K562 (cell line): Measurements from ENCODE around the gene S100A6.

ENCODE experiments used
- CTCF ChIP-seq, 3 experiments: IDR thresholded peaks in 2 of 3; conservative IDR thresholded peaks in 1 of 3; 2 replicates each; pipeline ENCODE4 v1.5.1; 2011 to 2012; ENCODE audit warnings: low read length in 3 of 3, mild to moderate bottlenecking in 3 of 3, control low read depth in 2 of 3, improper control_type of control experiment in 1 of 3, inconsistent platforms in 1 of 3, low read depth in 1 of 3, mixed read lengths in 1 of 3, moderate library complexity in 1 of 3; ENCODE audit not compliant: insufficient read depth in 2 of 3
- JUND ChIP-seq, 2 experiments: IDR thresholded peaks; 2 replicates in 1 of 2; 3 replicates in 1 of 2; pipeline ENCODE4 v1.6.1; 2011; ENCODE audit warnings: borderline replicate concordance in 2 of 2, low read depth in 2 of 2, low read length in 2 of 2, improper control_type of control experiment in 1 of 2, missing biosample characterization in 1 of 2, missing genetic modification characterization in 1 of 2, missing genetic modification reagents in 1 of 2
- NR3C1 ChIP-seq: sonication (generic); formaldehyde crosslinking; IDR thresholded peaks from 2 replicates; pipeline ENCODE4 v1.8.1; 2022; ENCODE audit warnings: missing genetic modification reagents
- PHB ChIP-seq: fragments of 250-450 bp; sonication (Bioruptor Pico); IDR thresholded peaks from 2 replicates; pipeline ENCODE4 v1.5.0; 2021
- POLR2AphosphoS2 ChIP-seq: IDR thresholded peaks from 2 replicates; pipeline ENCODE4 v1.6.1; 2012; ENCODE audit warnings: low read length, improper control_type of control experiment
- RBM15 ChIP-seq: fragments of 200-400 bp; formaldehyde crosslinking; IDR thresholded peaks from 2 replicates; pipeline ENCODE4 v1.6.1; 2018; ENCODE audit warnings: mild to moderate bottlenecking, low read length, moderate library complexity; ENCODE audit not compliant: insufficient read depth
- SIX5 ChIP-seq, 2 experiments: IDR thresholded peaks; 2 replicates each; pipeline ENCODE4 v1.6.1; 2011; ENCODE audit warnings: low read length in 2 of 2, borderline replicate concordance in 1 of 2, low read depth in 1 of 2, mild to moderate bottlenecking in 1 of 2, moderate library complexity in 1 of 2; ENCODE audit not compliant: insufficient read depth in 1 of 2
- SREBF2 ChIP-seq: sonication (generic); formaldehyde crosslinking; IDR thresholded peaks from 2 replicates; pipeline ENCODE4 v1.4.0; 2020; ENCODE audit warnings: mild to moderate bottlenecking, missing genetic modification reagents
- TAF15 ChIP-seq: fragments of 200-400 bp; formaldehyde crosslinking; IDR thresholded peaks from 2 replicates; pipeline ENCODE4 v1.6.1; 2017; ENCODE audit warnings: mild to moderate bottlenecking, low read depth, low read length, moderate library complexity
- USF2 ChIP-seq: sonication (generic); formaldehyde crosslinking; IDR thresholded peaks from 2 replicates; pipeline ENCODE4 v1.5.0; 2020; ENCODE audit warnings: missing genetic modification reagents
- ZNF224 ChIP-seq: sonication (generic); formaldehyde crosslinking; IDR thresholded peaks from 2 replicates; pipeline ENCODE4 v1.8.0; 2022; ENCODE audit warnings: mild to moderate bottlenecking, missing genetic modification reagents
- TF ChIP-seq, protein P1 (sequence below): fragments of 450-650 bp; formaldehyde crosslinking; IDR thresholded peaks from 2 replicates; pipeline ENCODE4 v1.4.0; 2022; ENCODE audit warnings: mild to moderate bottlenecking, moderate library complexity
- TF ChIP-seq, protein P2 (sequence below): fragments of 450-650 bp; conservative IDR thresholded peaks from 2 replicates; pipeline ENCODE4 v1.6.1; 2016; ENCODE audit warnings: missing genetic modification characterization, low read depth, mild to moderate bottlenecking, control low read depth, missing compliant biosample characterization
- TF ChIP-seq, protein P3 (sequence below), 2 experiments: fragments of 450-650 bp; formaldehyde crosslinking in 1 of 2; IDR thresholded peaks; 2 replicates each; pipeline versions ENCODE4 v1.4.0 to v1.6.1; 2014 to 2020; ENCODE audit warnings: mild to moderate bottlenecking in 2 of 2, borderline replicate concordance in 1 of 2, low read depth in 1 of 2

DNA sequence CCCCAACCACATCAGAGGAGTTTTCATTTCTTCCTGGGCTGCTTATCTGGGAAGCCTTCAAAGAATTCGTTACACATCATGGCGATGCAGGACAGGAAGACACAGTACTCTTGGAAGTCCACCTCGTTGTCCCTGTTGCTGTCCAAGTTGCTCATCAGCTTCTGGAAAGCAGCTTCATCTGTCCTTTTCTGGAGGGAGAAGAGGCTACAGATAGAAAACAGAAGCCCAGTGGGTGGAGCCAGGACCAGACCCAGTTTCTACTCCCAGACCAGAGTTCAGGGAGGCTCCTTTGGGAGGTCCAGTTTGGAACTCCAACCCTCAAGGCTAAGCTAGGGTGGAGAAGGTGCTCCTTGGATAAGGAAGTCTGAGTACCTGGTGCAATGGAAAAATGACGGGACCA is 7.9 kb upstream of the S100A6 start:
- TF ChIP-seq USF2 (no peak), SREBF2 (no peak), RBM15 (no peak), NR3C1 (CRISPR knock-in tag) (no peak), SIX5 (IDR thresholded peaks at IDR 0.05; ENCODE audit: borderline replicate concordance in 1 of 2, insufficient read depth in 1 of 2, low read depth in 1 of 2, low read length in 2 of 2) (no peak), PHB (no peak), CTCF (IDR thresholded peaks at IDR 0.05 in 2 of 3, conservative IDR thresholded peaks at IDR 0.05 in 1 of 3; ENCODE audit: insufficient read depth in 2 of 3, low read depth in 1 of 3, low read length in 3 of 3) (no peak), ZNF224 (no peak), TAF15 (no peak), POLR2AphosphoS2 (no peak), JUND (IDR thresholded peaks at IDR 0.05; ENCODE audit: borderline replicate concordance, low read depth, low read length) (no peak), JUND (tag; IDR thresholded peaks at IDR 0.05; ENCODE audit: borderline replicate concordance, low read depth, low read length) (no peak)
- TF ChIP-seq, protein P1, sequence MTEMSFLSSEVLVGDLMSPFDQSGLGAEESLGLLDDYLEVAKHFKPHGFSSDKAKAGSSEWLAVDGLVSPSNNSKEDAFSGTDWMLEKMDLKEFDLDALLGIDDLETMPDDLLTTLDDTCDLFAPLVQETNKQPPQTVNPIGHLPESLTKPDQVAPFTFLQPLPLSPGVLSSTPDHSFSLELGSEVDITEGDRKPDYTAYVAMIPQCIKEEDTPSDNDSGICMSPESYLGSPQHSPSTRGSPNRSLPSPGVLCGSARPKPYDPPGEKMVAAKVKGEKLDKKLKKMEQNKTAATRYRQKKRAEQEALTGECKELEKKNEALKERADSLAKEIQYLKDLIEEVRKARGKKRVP (CRISPR knock-in tag) = no peak
- TF ChIP-seq, protein P2, sequence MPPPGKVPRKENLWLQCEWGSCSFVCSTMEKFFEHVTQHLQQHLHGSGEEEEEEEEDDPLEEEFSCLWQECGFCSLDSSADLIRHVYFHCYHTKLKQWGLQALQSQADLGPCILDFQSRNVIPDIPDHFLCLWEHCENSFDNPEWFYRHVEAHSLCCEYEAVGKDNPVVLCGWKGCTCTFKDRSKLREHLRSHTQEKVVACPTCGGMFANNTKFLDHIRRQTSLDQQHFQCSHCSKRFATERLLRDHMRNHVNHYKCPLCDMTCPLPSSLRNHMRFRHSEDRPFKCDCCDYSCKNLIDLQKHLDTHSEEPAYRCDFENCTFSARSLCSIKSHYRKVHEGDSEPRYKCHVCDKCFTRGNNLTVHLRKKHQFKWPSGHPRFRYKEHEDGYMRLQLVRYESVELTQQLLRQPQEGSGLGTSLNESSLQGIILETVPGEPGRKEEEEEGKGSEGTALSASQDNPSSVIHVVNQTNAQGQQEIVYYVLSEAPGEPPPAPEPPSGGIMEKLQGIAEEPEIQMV = no peak
- TF ChIP-seq, protein P3, sequence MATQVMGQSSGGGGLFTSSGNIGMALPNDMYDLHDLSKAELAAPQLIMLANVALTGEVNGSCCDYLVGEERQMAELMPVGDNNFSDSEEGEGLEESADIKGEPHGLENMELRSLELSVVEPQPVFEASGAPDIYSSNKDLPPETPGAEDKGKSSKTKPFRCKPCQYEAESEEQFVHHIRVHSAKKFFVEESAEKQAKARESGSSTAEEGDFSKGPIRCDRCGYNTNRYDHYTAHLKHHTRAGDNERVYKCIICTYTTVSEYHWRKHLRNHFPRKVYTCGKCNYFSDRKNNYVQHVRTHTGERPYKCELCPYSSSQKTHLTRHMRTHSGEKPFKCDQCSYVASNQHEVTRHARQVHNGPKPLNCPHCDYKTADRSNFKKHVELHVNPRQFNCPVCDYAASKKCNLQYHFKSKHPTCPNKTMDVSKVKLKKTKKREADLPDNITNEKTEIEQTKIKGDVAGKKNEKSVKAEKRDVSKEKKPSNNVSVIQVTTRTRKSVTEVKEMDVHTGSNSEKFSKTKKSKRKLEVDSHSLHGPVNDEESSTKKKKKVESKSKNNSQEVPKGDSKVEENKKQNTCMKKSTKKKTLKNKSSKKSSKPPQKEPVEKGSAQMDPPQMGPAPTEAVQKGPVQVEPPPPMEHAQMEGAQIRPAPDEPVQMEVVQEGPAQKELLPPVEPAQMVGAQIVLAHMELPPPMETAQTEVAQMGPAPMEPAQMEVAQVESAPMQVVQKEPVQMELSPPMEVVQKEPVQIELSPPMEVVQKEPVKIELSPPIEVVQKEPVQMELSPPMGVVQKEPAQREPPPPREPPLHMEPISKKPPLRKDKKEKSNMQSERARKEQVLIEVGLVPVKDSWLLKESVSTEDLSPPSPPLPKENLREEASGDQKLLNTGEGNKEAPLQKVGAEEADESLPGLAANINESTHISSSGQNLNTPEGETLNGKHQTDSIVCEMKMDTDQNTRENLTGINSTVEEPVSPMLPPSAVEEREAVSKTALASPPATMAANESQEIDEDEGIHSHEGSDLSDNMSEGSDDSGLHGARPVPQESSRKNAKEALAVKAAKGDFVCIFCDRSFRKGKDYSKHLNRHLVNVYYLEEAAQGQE (IDR thresholded peaks at IDR 0.05; ENCODE audit: borderline replicate concordance) = no peak
- TF ChIP-seq, protein P3 (CRISPR knock-in tag; IDR thresholded peaks at IDR 0.05; ENCODE audit: low read depth) = no peak
